Measurements from ENCODE around the gene CELSR3.
A peak's percentile ranks its signal among the peaks of the same experiment; 100 is the strongest.

The CELSR3 gene

GRCh38 chr3:48598323-48599076 is 64.2 kb downstream of the CELSR3 start:
- TF ChIP-seq CTCF (IDR thresholded peaks at IDR 0.05; ENCODE audit: extremely low read depth, insufficient read depth, missing control alignments), result no peak
- in situ Hi-C loops (cut with MboI; ENCODE audit: low pct_unique_long_range_greater_than_20kb, low sequenced_read_pairs, unreplicated experiment), result no loop called here
- DNase-seq (ENCODE audit: low spot score), result no peak

- TF ChIP-seq CTCF (IDR thresholded peaks at IDR 0.05; ENCODE audit: extremely low read depth, insufficient read depth, missing control alignments), result no peak
- in situ Hi-C loops (cut with MboI; ENCODE audit: low pct_unique_long_range_greater_than_20kb, low sequenced_read_pairs, unreplicated experiment), result no loop called here
These were observed 65.3 kb downstream of the CELSR3 start for GRCh38 chr3:48597408-48597800.

GRCh38 chr3:48596676-48597407 is 65.8 kb downstream of the CELSR3 start:
- in situ Hi-C loops (cut with MboI; ENCODE audit: low pct_unique_long_range_greater_than_20kb, low sequenced_read_pairs, unreplicated experiment), result no loop called here
- no peak for TF ChIP-seq CTCF (IDR thresholded peaks at IDR 0.05; ENCODE audit: extremely low read depth, insufficient read depth, missing control alignments)
- no peak for DNase-seq (ENCODE audit: low spot score)

More at GRCh38 chr3:48597408-48597800, 65.3 kb downstream of the CELSR3 start:
- DNase-seq (ENCODE audit: low spot score), result no peak

GRCh38 chr3:48596157-48596556 is 66.5 kb downstream of the CELSR3 start:
- no peak for DNase-seq (ENCODE audit: low spot score)
- in situ Hi-C loops (cut with MboI; ENCODE audit: low pct_unique_long_range_greater_than_20kb, low sequenced_read_pairs, unreplicated experiment), result no loop called here
- TF ChIP-seq CTCF (IDR thresholded peaks at IDR 0.05; ENCODE audit: extremely low read depth, insufficient read depth, missing control alignments), result no peak

- in situ Hi-C loops (cut with MboI; ENCODE audit: low pct_unique_long_range_greater_than_20kb, low sequenced_read_pairs, unreplicated experiment), result no loop called here
- TF ChIP-seq CTCF (IDR thresholded peaks at IDR 0.05; ENCODE audit: extremely low read depth, insufficient read depth, missing control alignments), result no peak
- no peak for DNase-seq (ENCODE audit: low spot score)
These were observed 67.1 kb downstream of the CELSR3 start for GRCh38 chr3:48595526-48596121.

GRCh38 chr3:48595075-48595525 is 67.6 kb downstream of the CELSR3 start, which contains the start of gene COL7A1:
Gene COL7A1 (minus strand): TSS chr3:48595329. CDS start chr3:48595159, 170 bp downstream.
- in situ Hi-C loops (cut with MboI; ENCODE audit: low pct_unique_long_range_greater_than_20kb, low sequenced_read_pairs, unreplicated experiment), result no loop called here
- TF ChIP-seq CTCF (IDR thresholded peaks at IDR 0.05; ENCODE audit: extremely low read depth, insufficient read depth, missing control alignments), result no peak
- peak; percentile 75 for DNase-seq (ENCODE audit: low spot score)
